AG04449 (cell line): ENCODE data around the gene SLC6A12.

Experiments used
- CTCF ChIA-PET: fragments of 350-600 bp; formaldehyde crosslinking; extraction: SDS; loops from one replicate; lab custom pipeline; 2021; ENCODE audit warnings: antibody characterized with exemption; lab: Yijun Ruan, JAX
- POLR2A ChIA-PET: fragments of 400-600, 350-600 bp; formaldehyde crosslinking; extraction: SDS; loops from one replicate; lab custom pipeline; 2020; ENCODE audit warnings: antibody characterized with exemption, inconsistent platforms; lab: Yijun Ruan, JAX
- DNase-seq: peaks from one replicate; pipeline ENCODE4 v3.0.0-alpha.2; 2010; ENCODE audit warnings: low read depth, low spot score
- H3K4me3 ChIP-seq: 2 replicates; pipeline ENCODE4 v1.5.1; 2011; ENCODE audit warnings: low read depth, mild to moderate bottlenecking, control low read depth, low read length
- CTCF ChIP-seq: IDR thresholded peaks from one replicate; pipeline ENCODE4 v1.5.1; 2011; ENCODE audit warnings: mild to moderate bottlenecking, moderate library complexity, low read length, control low read depth, inconsistent platforms; ENCODE audit not compliant: insufficient read depth; ENCODE audit errors: missing control alignments

The SLC6A12 gene

GRCh38 chr12:155646-156045, 58.3 kb downstream of the SLC6A12 start:
- CTCF ChIA-PET = interaction anchor here (1.3 to 1.4 kb wide), 2 partner anchors 10 to 12 kb away, joined by 3 to 5 read pairs; no protein-coding TSS in a partner anchor
- no peak overlapping the region for H3K4me3 ChIP-seq
- no peak for DNase-seq
- no peak for TF ChIP-seq CTCF
- POLR2A ChIA-PET = interaction anchor here (0.9 kb wide), 1 partner anchor 21 kb away, joined by 3 read pairs; no protein-coding TSS in a partner anchor

DNA sequence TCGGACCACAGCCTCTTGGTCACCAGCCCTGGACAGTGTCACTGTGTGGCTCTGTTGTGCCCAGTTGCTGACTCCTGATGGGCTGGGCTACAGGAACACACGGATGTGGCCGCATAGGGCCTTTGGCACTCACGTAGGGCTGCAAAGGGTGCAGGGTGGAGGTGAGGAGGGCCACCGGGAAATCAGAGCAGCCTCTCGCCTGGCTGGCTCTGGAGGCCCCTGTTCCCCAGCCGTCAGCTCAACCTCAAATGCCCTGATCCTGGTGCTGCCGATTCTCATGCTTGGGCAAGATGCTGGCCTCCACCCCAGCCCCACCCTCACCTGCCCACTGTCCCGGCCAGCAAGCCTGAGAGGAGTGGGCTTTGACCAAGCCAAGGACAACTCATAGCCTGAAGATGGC, 59.0 kb downstream of the SLC6A12 start:
- POLR2A ChIA-PET = interaction anchor here (0.9 kb wide), 1 partner anchor 22 kb away, joined by 3 read pairs; no protein-coding TSS in a partner anchor
- TF ChIP-seq CTCF = no peak
- CTCF ChIA-PET = no interaction called here
- DNase-seq = no peak
- no peak overlapping the region for H3K4me3 ChIP-seq

GRCh38 chr12:154058-154457, 59.9 kb downstream of the SLC6A12 start:
- ChIA-PET POLR2A (no interaction called here), CTCF (interaction anchor here (1.0 to 2.1 kb wide), 6 partner anchors 9 to 25 kb away, joined by 3 to 18 read pairs (median 8); no protein-coding TSS in a partner anchor)
- H3K4me3 ChIP-seq = no peak overlapping the region
- no peak for DNase-seq
- TF ChIP-seq CTCF = no peak

GRCh38 chr12:153080-153746, 60.7 kb downstream of the SLC6A12 start:
- ChIA-PET POLR2A (interaction anchor here (0.6 kb wide), 1 partner anchor 73 kb away, joined by 3 read pairs; no protein-coding TSS in a partner anchor), CTCF (interaction anchor here (0.6 to 2.1 kb wide), 17 partner anchors 8 to 97 kb away, joined by 3 to 18 read pairs (median 4); no protein-coding TSS in a partner anchor)
- DNase-seq = no peak
- TF ChIP-seq CTCF = peak; percentile 83
- H3K4me3 ChIP-seq = no peak overlapping the region

- ChIA-PET CTCF (interaction anchor here (0.8 to 2.1 kb wide), 11 partner anchors 8 to 97 kb away, joined by 3 to 18 read pairs (median 3); no protein-coding TSS in a partner anchor), POLR2A (interaction anchor here (0.6 kb wide), 1 partner anchor 72 kb away, joined by 3 read pairs; no protein-coding TSS in a partner anchor)
- TF ChIP-seq CTCF = no peak
- DNase-seq = no peak
- H3K4me3 ChIP-seq = no peak overlapping the region
These were observed 61.5 kb downstream of the SLC6A12 start for GRCh38 chr12:152440-152839.

- TF ChIP-seq CTCF = no peak
- CTCF ChIA-PET = interaction anchor here (1.0 to 2.0 kb wide), 2 partner anchors 10 to 13 kb away, joined by 3 to 4 read pairs; no protein-coding TSS in a partner anchor
- POLR2A ChIA-PET = no interaction called here
- H3K4me3 ChIP-seq = no peak overlapping the region
- DNase-seq = no peak
These were observed 62.4 kb downstream of the SLC6A12 start for GRCh38 chr12:151579-151978.
